ENCODE results near the gene SRPRB. TPM values are rescaled to one million over a fixed set of nuclear protein-coding genes. Genes with fewer than 3 reads are reported as not detected.
A peak's percentile ranks its signal among the peaks of the same experiment; 100 is the strongest.

Gene SRPRB
- total RNA-seq, 1 experiment from 2014 or later: 43.4 TPM

DNA sequence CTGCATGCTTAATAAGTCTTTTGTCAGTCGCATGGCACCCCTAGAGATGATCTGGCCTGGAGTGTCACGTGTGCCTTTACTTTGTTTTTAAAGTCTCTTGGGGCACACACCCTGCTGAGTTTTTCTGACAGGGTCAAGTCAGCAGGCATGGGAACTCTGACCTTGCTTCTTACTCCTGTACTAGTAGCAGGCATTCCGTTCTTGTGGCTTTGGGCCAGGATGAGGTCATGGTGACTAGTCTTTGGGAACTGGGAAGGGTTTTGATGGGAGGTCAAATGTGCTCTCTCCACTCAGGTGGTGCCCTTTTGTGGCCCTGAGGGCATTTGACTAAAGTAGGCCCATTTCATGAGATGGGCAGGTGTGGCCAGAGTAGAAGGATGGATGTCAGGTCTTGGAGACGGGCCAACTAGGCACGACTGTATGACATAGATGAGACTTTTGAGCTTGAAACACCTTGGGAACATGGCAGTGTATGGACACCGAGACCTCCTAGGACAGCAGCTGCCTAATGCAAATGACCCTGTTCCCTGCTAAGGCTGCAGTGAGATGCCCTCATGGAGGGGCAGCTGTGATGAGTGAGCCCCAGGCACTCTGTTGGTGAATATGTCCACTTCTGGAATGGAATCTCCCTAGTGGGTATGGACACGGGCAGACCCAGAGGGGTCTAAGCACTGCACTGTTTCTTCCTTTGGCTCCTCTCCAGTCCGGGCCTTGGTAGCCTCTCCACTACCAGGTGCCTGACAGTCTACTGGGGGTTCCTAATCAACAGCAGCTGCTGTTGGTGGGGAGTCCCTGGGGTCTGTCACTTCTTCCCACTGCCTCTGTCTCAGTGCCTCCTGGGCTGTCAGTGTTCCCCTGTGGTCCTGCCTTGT, 16.4 kb downstream of the SRPRB start:
- H3K4me3 ChIP-seq (ENCODE audit: low read length): no peak overlapping the region
- no peak overlapping the region for H2AFZ ChIP-seq (ENCODE audit: low read length)
- CTCF ChIA-PET: no interaction called here
- intact Hi-C loops (cut with micrococcal nuclease): no loop called here
- peaks cover 7% of the 10 kb centered on the region for H3K4me1 ChIP-seq (ENCODE audit: insufficient read depth, low read length)
- no peak overlapping the region for H3K4me2 ChIP-seq (ENCODE audit: low read length)
- ATAC-seq: peak; percentile 38; the same call in 1 of the 2 replicates
- H3K79me2 ChIP-seq (ENCODE audit: low read length): no peaks in the 10 kb centered on the region
- H3K9ac ChIP-seq (ENCODE audit: low read length): no peak overlapping the region
- H3K9me3 ChIP-seq (ENCODE audit: low read length): no peaks in the 10 kb centered on the region
- TF ChIP-seq, protein P1, sequence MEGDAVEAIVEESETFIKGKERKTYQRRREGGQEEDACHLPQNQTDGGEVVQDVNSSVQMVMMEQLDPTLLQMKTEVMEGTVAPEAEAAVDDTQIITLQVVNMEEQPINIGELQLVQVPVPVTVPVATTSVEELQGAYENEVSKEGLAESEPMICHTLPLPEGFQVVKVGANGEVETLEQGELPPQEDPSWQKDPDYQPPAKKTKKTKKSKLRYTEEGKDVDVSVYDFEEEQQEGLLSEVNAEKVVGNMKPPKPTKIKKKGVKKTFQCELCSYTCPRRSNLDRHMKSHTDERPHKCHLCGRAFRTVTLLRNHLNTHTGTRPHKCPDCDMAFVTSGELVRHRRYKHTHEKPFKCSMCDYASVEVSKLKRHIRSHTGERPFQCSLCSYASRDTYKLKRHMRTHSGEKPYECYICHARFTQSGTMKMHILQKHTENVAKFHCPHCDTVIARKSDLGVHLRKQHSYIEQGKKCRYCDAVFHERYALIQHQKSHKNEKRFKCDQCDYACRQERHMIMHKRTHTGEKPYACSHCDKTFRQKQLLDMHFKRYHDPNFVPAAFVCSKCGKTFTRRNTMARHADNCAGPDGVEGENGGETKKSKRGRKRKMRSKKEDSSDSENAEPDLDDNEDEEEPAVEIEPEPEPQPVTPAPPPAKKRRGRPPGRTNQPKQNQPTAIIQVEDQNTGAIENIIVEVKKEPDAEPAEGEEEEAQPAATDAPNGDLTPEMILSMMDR (conservative IDR thresholded peaks at IDR 0.05; ENCODE audit: low read depth, low read length): no peak
- no peak for TF ChIP-seq EZH2 (IDR thresholded peaks at IDR 0.05; ENCODE audit: low read length, unreplicated experiment)
- TF ChIP-seq EZH2phosphoT487 (IDR thresholded peaks at IDR 0.05; ENCODE audit: borderline replicate concordance, low read length): no peak
- peaks cover 40% of the 10 kb centered on the region for H3K36me3 ChIP-seq (ENCODE audit: low read depth, low read length)
- H3K27me3 ChIP-seq (ENCODE audit: low read length): no peaks in the 10 kb centered on the region
- H3F3A ChIP-seq (ENCODE audit: low read length, unreplicated experiment): no peaks in the 10 kb centered on the region
- POLR2A ChIA-PET (ENCODE audit: unreplicated experiment): no interaction called here
- H4K20me1 ChIP-seq (ENCODE audit: low read length): no peaks in the 10 kb centered on the region
- DNase-seq: peak; percentile 66
- H3K27ac ChIP-seq (ENCODE audit: low read length): no peak overlapping the region
- no TSS peak for BruUV-seq (replicated peaks)
- H3K9me2 ChIP-seq (replicated peaks; ENCODE audit: low read length): no peaks in the 10 kb centered on the region

DNA sequence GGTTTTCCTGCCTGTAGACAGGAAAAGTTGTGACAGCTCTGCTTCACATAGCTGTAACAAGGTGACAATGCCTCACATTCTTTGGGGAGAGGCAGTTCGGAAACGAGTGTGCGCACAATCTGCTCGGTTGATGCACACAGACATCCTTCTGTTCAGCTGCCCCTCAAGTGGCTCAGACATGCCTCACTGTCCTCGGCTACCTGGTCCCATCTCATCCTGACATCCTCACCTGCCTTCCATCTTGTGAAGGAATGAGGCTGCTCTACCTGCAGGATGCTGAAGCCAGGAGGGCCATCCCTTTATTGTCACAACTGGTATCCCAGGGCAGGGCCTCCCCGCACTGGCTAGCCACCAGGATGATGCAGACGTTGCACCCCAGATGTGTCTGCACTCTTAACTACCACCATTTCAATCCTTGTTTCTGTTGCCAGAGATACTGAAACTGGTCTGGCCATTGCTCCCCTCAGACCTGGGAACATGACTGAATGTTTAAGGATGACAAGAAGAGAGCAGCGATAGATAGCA, 19.4 kb downstream of the SRPRB start:
- peaks cover 28% of the 10 kb centered on the region for H3K36me3 ChIP-seq (ENCODE audit: low read depth, low read length)
- H3K4me3 ChIP-seq (ENCODE audit: low read length): no peak overlapping the region
- ChIA-PET POLR2A (ENCODE audit: unreplicated experiment) (no interaction called here), CTCF (no interaction called here)
- H3K27ac ChIP-seq (ENCODE audit: low read length): no peak overlapping the region
- no peaks in the 10 kb centered on the region for H3K27me3 ChIP-seq (ENCODE audit: low read length)
- H3K79me2 ChIP-seq (ENCODE audit: low read length): no peaks in the 10 kb centered on the region
- intact Hi-C loops (cut with micrococcal nuclease): no loop called here
- H2AFZ ChIP-seq (ENCODE audit: low read length): no peak overlapping the region
- no peaks in the 10 kb centered on the region for H3F3A ChIP-seq (ENCODE audit: low read length, unreplicated experiment)
- TF ChIP-seq, protein P1 (conservative IDR thresholded peaks at IDR 0.05; ENCODE audit: low read depth, low read length): no peak
- TF ChIP-seq EZH2phosphoT487 (IDR thresholded peaks at IDR 0.05; ENCODE audit: borderline replicate concordance, low read length) (no peak), EZH2 (IDR thresholded peaks at IDR 0.05; ENCODE audit: low read length, unreplicated experiment) (no peak)
- H3K4me1 ChIP-seq (ENCODE audit: insufficient read depth, low read length): peaks cover 7% of the 10 kb centered on the region
- no peaks in the 10 kb centered on the region for H3K9me3 ChIP-seq (ENCODE audit: low read length)
- no TSS peak for BruUV-seq (replicated peaks)
- no peaks in the 10 kb centered on the region for H3K9me2 ChIP-seq (replicated peaks; ENCODE audit: low read length)
- ATAC-seq (no peak), DNase-seq (no peak)
- no peak overlapping the region for H3K4me2 ChIP-seq (ENCODE audit: low read length)
- H3K9ac ChIP-seq (ENCODE audit: low read length): no peak overlapping the region
- H4K20me1 ChIP-seq (ENCODE audit: low read length): no peaks in the 10 kb centered on the region

Measured in PC-3 (cell line).